HepG2 (cell line): Measurements from ENCODE around the gene BANP. TPM values are rescaled to one million over a fixed set of nuclear protein-coding genes. Genes with fewer than 3 reads are reported as not detected.

ENCODE experiments used
- ATAC-seq: fragments of 200-7000 bp; cut with Tn5 transposase; 3 replicates; pipeline ENCODE4 v1.9.1; 2020; ENCODE audit warnings: mild to moderate bottlenecking, moderate library complexity
- BruUV-seq: library from RNA; stranded (reverse); fragments of 400-500 nt; replicated peaks from 2 replicates; lab custom pipeline; 2021; lab: Mats Ljungman, UMichigan
- CTCF ChIA-PET: fragments of 300-600 bp; formaldehyde crosslinking; extraction: SDS; loops from one replicate; lab custom pipeline; 2021; ENCODE audit warnings: low total read pairs, inconsistent platforms, low intra/inter-chr PET ratio; lab: Yijun Ruan, JAX
- POLR2A ChIA-PET: fragments of 350-600 bp; sonication (Branson Sonifier 250); formaldehyde crosslinking; loops from one replicate; lab custom pipeline; 2020; ENCODE audit warnings: antibody characterized with exemption, inconsistent platforms; lab: Yijun Ruan, JAX
- DNase-seq: peaks from one replicate; pipeline ENCODE4 v3.0.0-alpha.2; 2015; ENCODE audit warnings: low spot score
- FAIRE-seq: peaks from 3 replicates; lab custom pipeline; 2011; peaks lifted over from hg19 to GRCh38; lab: Jason Lieb, UNC
- H2AFZ ChIP-seq: one replicate; pipeline ENCODE4 v1.6.1; 2011; ENCODE audit warnings: low read length, inconsistent platforms
- H3K27ac ChIP-seq: fragments of 300-600 bp; 3 replicates; pipeline ENCODE4 v1.8.0; 2011; ENCODE audit warnings: mixed run types, mild to moderate bottlenecking, mixed read lengths, low read length, inconsistent platforms; ENCODE audit not compliant: insufficient read depth; ENCODE audit errors: extremely low read length
- H3K27me3 ChIP-seq, 2 experiments: fragments of 200-600 bp in 1 of 2; 2 replicates in 1 of 2; 3 replicates in 1 of 2; pipeline versions ENCODE4 v1.6.0 to v1.8.0; 2011; ENCODE audit warnings: low read length in 2 of 2, mild to moderate bottlenecking in 2 of 2, moderate library complexity in 2 of 2, inconsistent platforms in 1 of 2; ENCODE audit not compliant: insufficient read depth in 2 of 2, control insufficient read depth in 1 of 2
- H3K36me3 ChIP-seq, 2 experiments: fragments of 200-600 bp in 1 of 2; replicated peaks in 1 of 2; 2 replicates in 1 of 2; 3 replicates in 1 of 2; pipeline versions ENCODE4 v1.5.1 to v1.8.0; 2011; ENCODE audit warnings: low read length in 2 of 2, inconsistent platforms in 1 of 2; ENCODE audit not compliant: insufficient read depth in 2 of 2, control insufficient read depth in 1 of 2
- H3K4me1 ChIP-seq: 2 replicates; pipeline ENCODE4 v1.5.1; 2012; ENCODE audit warnings: low read length, inconsistent platforms; ENCODE audit not compliant: insufficient read depth
- H3K4me2 ChIP-seq: 2 replicates; pipeline ENCODE4 v1.6.0; 2011; ENCODE audit warnings: low read depth, low read length, inconsistent platforms
- H3K4me3 ChIP-seq, 3 experiments: fragments of 200-600 bp in 1 of 3; sonication (generic), shearing (Covaris generic) in 1 of 3; replicated peaks in 1 of 3; 2 replicates each; pipeline ENCODE4 v1.5.1; 2011 to 2016; ENCODE audit warnings: low read length in 3 of 3, inconsistent platforms in 2 of 3, low read depth in 2 of 3, mild to moderate bottlenecking in 2 of 3, control low read depth in 1 of 3, mixed read lengths in 1 of 3; ENCODE audit not compliant: insufficient read depth in 1 of 3
- H3K79me2 ChIP-seq: one replicate; pipeline ENCODE4 v1.6.1; 2011; ENCODE audit warnings: low read length, inconsistent platforms; ENCODE audit not compliant: insufficient read depth
- H3K9ac ChIP-seq: 2 replicates; pipeline ENCODE4 v1.6.0; 2011; ENCODE audit warnings: mild to moderate bottlenecking, low read depth, low read length, inconsistent platforms; ENCODE audit not compliant: insufficient read depth
- H3K9me3 ChIP-seq: 2 replicates; pipeline ENCODE4 v1.5.1; 2012; ENCODE audit warnings: mild to moderate bottlenecking, low read length
- H4K20me1 ChIP-seq: 2 replicates; pipeline ENCODE4 v1.6.0; 2011; ENCODE audit warnings: inconsistent platforms, mild to moderate bottlenecking, low read length, moderate library complexity; ENCODE audit not compliant: insufficient read depth
- AGO2 ChIP-seq: fragments of 200-400 bp; formaldehyde crosslinking; optimal IDR thresholded peaks from 2 replicates; pipeline ENCODE3; 2017; ENCODE audit warnings: mild to moderate bottlenecking, low read depth, low read length, moderate library complexity
- DNMT3B ChIP-seq: conservative IDR thresholded peaks from 2 replicates; pipeline ENCODE4 v1.6.1; 2016; ENCODE audit warnings: missing biosample characterization, control low read depth
- HOXA9 ChIP-seq: sonication (generic); formaldehyde crosslinking; IDR thresholded peaks from 2 replicates; pipeline ENCODE4 v1.8.1; 2022; ENCODE audit warnings: missing genetic modification reagents, mild to moderate bottlenecking, moderate library complexity, borderline replicate concordance
- KLF13 ChIP-seq: sonication (generic); formaldehyde crosslinking; IDR thresholded peaks from 2 replicates; pipeline ENCODE4 v1.4.0; 2020; ENCODE audit warnings: mild to moderate bottlenecking, missing genetic modification reagents
- MED13 ChIP-seq: sonication (generic); formaldehyde crosslinking; IDR thresholded peaks from 2 replicates; pipeline ENCODE4 v1.5.0; 2020; ENCODE audit warnings: missing genetic modification reagents
- MNT ChIP-seq: fragments of 450-650 bp; IDR thresholded peaks from 2 replicates; pipeline ENCODE4 v1.6.1; 2016
- MXI1 ChIP-seq: IDR thresholded peaks from 3 replicates; pipeline ENCODE4 v1.6.1; 2012; ENCODE audit warnings: low read depth, low read length, inconsistent platforms, borderline replicate concordance
- NFATC3 ChIP-seq: sonication (generic); formaldehyde crosslinking; IDR thresholded peaks from 2 replicates; pipeline ENCODE4 v1.5.1; 2020; ENCODE audit warnings: mild to moderate bottlenecking, missing genetic modification reagents
- NONO ChIP-seq, 2 experiments: fragments of 450-650 bp in 1 of 2; sonication (generic) in 1 of 2; formaldehyde crosslinking in 1 of 2; IDR thresholded peaks in 1 of 2; conservative IDR thresholded peaks in 1 of 2; 2 replicates each; pipeline versions ENCODE4 v1.6.1 to v1.8.0; 2017 to 2022; ENCODE audit warnings: mild to moderate bottlenecking in 1 of 2, missing genetic modification reagents in 1 of 2, moderate library complexity in 1 of 2
- ONECUT2 ChIP-seq: sonication (generic); formaldehyde crosslinking; IDR thresholded peaks from 2 replicates; pipeline ENCODE4 v1.4.0; 2020; ENCODE audit warnings: missing genetic modification reagents
- POLR2A ChIP-seq, 2 experiments: IDR thresholded peaks; 2 replicates each; pipeline ENCODE4 v1.6.1; 2011; ENCODE audit warnings: low read depth in 2 of 2, low read length in 2 of 2, mild to moderate bottlenecking in 1 of 2, moderate library complexity in 1 of 2; ENCODE audit not compliant: insufficient read depth in 1 of 2
- RBM22 ChIP-seq: fragments of 200-400 bp; formaldehyde crosslinking; optimal IDR thresholded peaks from 2 replicates; pipeline ENCODE3; 2017; ENCODE audit warnings: mild to moderate bottlenecking, low read length, moderate library complexity
- SNAI1 ChIP-seq: sonication (generic); formaldehyde crosslinking; IDR thresholded peaks from 2 replicates; pipeline ENCODE4 v1.5.0; 2020; ENCODE audit warnings: mild to moderate bottlenecking, missing genetic modification reagents, borderline replicate concordance
- SOX5 ChIP-seq: IDR thresholded peaks from 2 replicates; pipeline ENCODE4 v1.6.1; 2016; ENCODE audit warnings: borderline replicate concordance
- TSC22D2 ChIP-seq: sonication (generic); formaldehyde crosslinking; IDR thresholded peaks from 2 replicates; pipeline ENCODE4 v1.5.1; 2020; ENCODE audit warnings: missing genetic modification reagents, mild to moderate bottlenecking, borderline replicate concordance
- WIZ ChIP-seq: sonication (generic); formaldehyde crosslinking; IDR thresholded peaks from 2 replicates; pipeline ENCODE4 v1.5.1; 2020; ENCODE audit warnings: mild to moderate bottlenecking, missing genetic modification reagents
- ZC3H13 ChIP-seq: sonication (generic); formaldehyde crosslinking; IDR thresholded peaks from 2 replicates; pipeline ENCODE4 v1.8.1; 2023; ENCODE audit warnings: mild to moderate bottlenecking, missing genetic modification reagents, moderate library complexity
- ZNF496 ChIP-seq: sonication (generic); formaldehyde crosslinking; IDR thresholded peaks from 2 replicates; pipeline ENCODE4 v1.8.1; 2023; ENCODE audit warnings: mild to moderate bottlenecking, moderate library complexity, missing genetic modification reagents; ENCODE audit not compliant: insufficient replicate concordance
- ZNF552 ChIP-seq: sonication (generic); formaldehyde crosslinking; IDR thresholded peaks from 2 replicates; pipeline ENCODE4 v1.9.0; 2022; ENCODE audit warnings: missing genetic modification reagents, mild to moderate bottlenecking, borderline replicate concordance
- ZNF572 ChIP-seq: sonication (generic); formaldehyde crosslinking; IDR thresholded peaks from 2 replicates; pipeline ENCODE4 v1.5.1; 2020; ENCODE audit warnings: mild to moderate bottlenecking, missing genetic modification reagents
- ZNF773 ChIP-seq: sonication (generic); formaldehyde crosslinking; IDR thresholded peaks from 2 replicates; pipeline ENCODE4 v1.4.0; 2020; ENCODE audit warnings: missing genetic modification reagents, borderline replicate concordance
- WGBS: methylation state at CpG from one replicate; pipeline ENCODE4 v1.1.6; 2017; ENCODE audit warnings: low lambda C conversion rate; 5-methylcytosine and 5-hydroxymethylcytosine counted together
- in situ Hi-C: cut with HindIII; loops from 2 replicates; pipeline ENCODE4 v1.10.0; 2017; ENCODE audit warnings: low pct_unique_long_range_greater_than_20kb; ENCODE audit not compliant: extremely low pct_ligation_motif_present
- intact Hi-C: fragments of 100-400 bp; cut with micrococcal nuclease; formaldehyde crosslinking; loops from one replicate; pipeline ENCODE4 v1.10.0; 2022; ENCODE audit not compliant: unreplicated experiment
- polyA plus RNA-seq, 8 experiments: library from polyadenylated mRNA; depleted of rRNA in 3 of 8; stranded (reverse) in 7 of 8; unstranded in 1 of 8; fragments of >200 nt; fragmentation: Illumina TruSeq in 4 of 8; extraction: Trizol in 4 of 8; gene quantifications; 2 replicates each; pipeline versions ENCODE4 v1.2.1 to v1.2.3, GENCODE V29; 2011 to 2016; ENCODE audit warnings: low read depth in 4 of 8, missing spikeins in 1 of 8, mixed read lengths in 1 of 8; ENCODE audit not compliant: insufficient read depth in 1 of 8
- total RNA-seq, 5 experiments: library from RNA; depleted of rRNA; stranded (reverse); fragments of >200 nt; fragmentation: Illumina TruSeq; extraction: Trizol; gene quantifications; 2 replicates each; pipeline ENCODE4 v1.2.3, GENCODE V29; 2016; ENCODE audit warnings: low read depth in 1 of 5
- TF ChIP-seq, protein P1 (sequence below): sonication (generic); formaldehyde crosslinking; IDR thresholded peaks from 2 replicates; pipeline ENCODE4 v1.4.0; 2020; ENCODE audit warnings: missing genetic modification reagents
- TF ChIP-seq, protein P2 (sequence below): sonication (generic); formaldehyde crosslinking; IDR thresholded peaks from 2 replicates; pipeline ENCODE4 v1.5.0; 2020; ENCODE audit warnings: mild to moderate bottlenecking, missing genetic modification reagents, borderline replicate concordance

BANP gene
- total and polyA plus RNA-seq, 2 of the 13 experiments (the other 11 are each of a cell fraction or from before 2014, with no cell fraction given), result 20.2 to 23.8 TPM

GRCh38 chr16:87917503-87917902, 33.7 kb upstream of the BANP start:
- intact Hi-C loops (no loop called here), in situ Hi-C loops (no loop called here)
- no peak overlapping the region for H3K4me2 ChIP-seq
- BruUV-seq, result no TSS peak
- peaks cover 30 to 77% of the 10 kb centered on the region in 2 experiments for H3K36me3 ChIP-seq
- no peak for ATAC-seq
- no peaks in the 10 kb centered on the region for H3K9me3 ChIP-seq
- CTCF ChIA-PET, result no interaction called here
- H3K4me3 ChIP-seq, result no peak overlapping the region
- H2AFZ ChIP-seq, result no peak overlapping the region
- peaks cover 9% of the 10 kb centered on the region for H3K79me2 ChIP-seq
- POLR2A ChIA-PET, result no interaction called here
- H3K27ac ChIP-seq, result no peak overlapping the region
- WGBS, result 97% methylated on average over 9 of the region's 9 CpGs
- H3K27me3 ChIP-seq, result no peaks in the 10 kb centered on the region
- no peak overlapping the region for H3K9ac ChIP-seq
- DNase-seq, result no peak
- peaks cover 24% of the 10 kb centered on the region; the same call in 1 of the 2 replicates for H4K20me1 ChIP-seq
- H3K4me1 ChIP-seq, result no peaks in the 10 kb centered on the region
- FAIRE-seq, result peak; percentile 40
- peak; percentile 99 for TF ChIP-seq MNT
- TF ChIP-seq MED13, result no peak
- TF ChIP-seq ZC3H13, result peak; percentile 18; the same call in 1 of the 2 replicates
- TF ChIP-seq TSC22D2 (CRISPR knock-in tag), result no peak
- TF ChIP-seq ZNF496 (CRISPR knock-in tag), result no peak
- TF ChIP-seq RBM22, result peak; percentile 44
- no peak for TF ChIP-seq DNMT3B (CRISPR knock-in tag)
- TF ChIP-seq SOX5 (CRISPR knock-in tag), result no peak
- no peak for TF ChIP-seq ONECUT2
- TF ChIP-seq POLR2A (IDR thresholded peaks at IDR 0.05; ENCODE audit: insufficient read depth in 1 of 2, low read depth in 2 of 2, low read length in 2 of 2), result peak in 1 of 2 experiments; percentile 57; a peak in 2 of 4 replicates
- no peak for TF ChIP-seq NFATC3
- no peak for TF ChIP-seq ZNF552 (CRISPR knock-in tag)
- no peak for TF ChIP-seq WIZ (CRISPR knock-in tag)
- no peak for TF ChIP-seq NONO (IDR thresholded peaks at IDR 0.05)
- 0 out of 2 replicates have a peak, but pooled peaks have one; percentile 45 for TF ChIP-seq NONO (CRISPR knock-in tag; conservative IDR thresholded peaks at IDR 0.05)
- no peak for TF ChIP-seq ZNF572 (CRISPR knock-in tag)
- TF ChIP-seq MXI1, result 0 out of 3 replicates have a peak, but pooled peaks have one; percentile 46
- TF ChIP-seq, protein P1, sequence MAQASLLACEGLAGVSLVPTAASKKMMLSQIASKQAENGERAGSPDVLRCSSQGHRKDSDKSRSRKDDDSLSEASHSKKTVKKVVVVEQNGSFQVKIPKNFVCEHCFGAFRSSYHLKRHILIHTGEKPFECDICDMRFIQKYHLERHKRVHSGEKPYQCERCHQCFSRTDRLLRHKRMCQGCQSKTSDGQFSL, result no peak
- TF ChIP-seq KLF13 (CRISPR knock-in tag), result no peak
- TF ChIP-seq, protein P2, sequence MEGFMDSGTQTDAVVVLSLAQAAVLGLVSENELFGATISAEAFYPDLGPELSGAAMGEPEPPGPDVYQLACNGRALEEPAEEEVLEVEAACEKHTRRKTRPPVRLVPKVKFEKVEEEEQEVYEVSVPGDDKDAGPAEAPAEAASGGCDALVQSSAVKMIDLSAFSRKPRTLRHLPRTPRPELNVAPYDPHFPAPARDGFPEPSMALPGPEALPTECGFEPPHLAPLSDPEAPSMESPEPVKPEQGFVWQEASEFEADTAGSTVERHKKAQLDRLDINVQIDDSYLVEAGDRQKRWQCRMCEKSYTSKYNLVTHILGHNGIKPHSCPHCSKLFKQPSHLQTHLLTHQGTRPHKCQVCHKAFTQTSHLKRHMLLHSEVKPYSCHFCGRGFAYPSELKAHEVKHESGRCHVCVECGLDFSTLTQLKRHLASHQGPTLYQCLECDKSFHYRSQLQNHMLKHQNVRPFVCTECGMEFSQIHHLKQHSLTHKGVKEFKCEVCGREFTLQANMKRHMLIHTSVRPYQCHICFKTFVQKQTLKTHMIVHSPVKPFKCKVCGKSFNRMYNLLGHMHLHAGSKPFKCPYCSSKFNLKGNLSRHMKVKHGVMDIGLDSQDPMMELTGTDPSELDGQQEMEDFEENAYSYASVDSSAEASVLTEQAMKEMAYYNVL (CRISPR knock-in tag), result no peak
- no peak for TF ChIP-seq ZNF773 (CRISPR knock-in tag)
- no peak for TF ChIP-seq HOXA9 (CRISPR knock-in tag)
- no peak for TF ChIP-seq SNAI1 (CRISPR knock-in tag)
- TF ChIP-seq AGO2, result no peak
